Measurements from ENCODE around the gene USP11.

The USP11 gene

DNA sequence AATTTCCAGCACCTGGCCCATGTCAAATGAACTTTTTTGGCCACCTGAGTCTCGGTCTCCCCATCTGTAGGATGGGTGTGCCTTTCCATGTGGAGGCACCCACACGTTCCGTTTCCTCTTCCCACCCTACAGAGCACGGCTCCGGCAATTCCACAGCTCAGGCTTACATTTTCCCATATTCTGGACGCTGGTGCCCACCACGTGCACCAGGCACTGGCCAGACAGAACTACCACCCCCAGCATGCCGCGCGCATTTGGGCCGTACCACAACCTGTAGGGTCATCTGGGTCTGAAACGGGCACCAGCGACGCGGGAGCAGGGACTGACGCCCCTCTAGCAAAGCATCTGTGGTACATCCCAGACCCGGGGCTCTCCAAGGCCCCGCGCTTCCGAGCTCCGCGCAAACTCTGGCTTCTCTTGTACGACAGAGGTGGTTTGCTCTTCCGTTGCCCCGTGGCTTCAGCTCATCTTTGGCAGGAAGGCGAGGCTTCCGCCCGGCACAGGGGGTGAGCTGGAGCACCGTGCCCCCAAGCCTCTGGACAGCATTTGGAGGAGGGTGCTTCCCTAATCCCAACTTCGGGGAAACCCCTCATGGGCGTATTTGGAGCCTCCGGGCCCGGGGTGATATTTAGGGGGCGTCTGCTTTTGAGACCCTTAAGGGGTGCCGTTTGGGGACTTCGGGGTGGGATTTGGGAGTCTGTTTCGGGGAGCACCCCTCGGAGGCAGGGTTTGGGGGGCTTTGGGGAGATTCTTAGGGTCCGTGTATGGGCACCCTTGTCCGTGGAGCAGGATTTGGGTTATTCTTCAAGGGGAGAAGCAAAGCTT is 42.2 kb upstream of the USP11 start (continued):
- TF ChIP-seq ZNF837 (tag by site-specific recombination; IDR thresholded peaks at IDR 0.05) (no peak), ZNF426 (tag by site-specific recombination; IDR thresholded peaks at IDR 0.05) (no peak), ZSCAN30 (tag by site-specific recombination; IDR thresholded peaks at IDR 0.05) (peak; percentile 73; the same call in 1 of the 2 replicates), ZNF221 (tag by site-specific recombination; IDR thresholded peaks at IDR 0.05; ENCODE audit: borderline replicate concordance) (no peak), ZNF791 (tag by site-specific recombination; IDR thresholded peaks at IDR 0.05) (no peak), OVOL3 (tag by site-specific recombination; IDR thresholded peaks at IDR 0.05) (no peak), ZNF114 (tag by site-specific recombination; IDR thresholded peaks at IDR 0.05) (no peak), ZNF501 (tag by site-specific recombination; IDR thresholded peaks at IDR 0.05) (peak; percentile 74; the same call in 1 of the 2 replicates), ZIC2 (tag by site-specific recombination; IDR thresholded peaks at IDR 0.05) (no peak), TRIM28 (IDR thresholded peaks at IDR 0.05; ENCODE audit: borderline replicate concordance, low read length) (no peak), ZBTB44 (tag by site-specific recombination; IDR thresholded peaks at IDR 0.05) (no peak), ZXDB (tag by site-specific recombination; IDR thresholded peaks at IDR 0.05) (peak; percentile 97), ZNF610 (tag by site-specific recombination; IDR thresholded peaks at IDR 0.05; ENCODE audit: borderline replicate concordance) (0 out of 2 replicates have a peak, but pooled peaks have one; percentile 46), RBAK (tag by site-specific recombination; IDR thresholded peaks at IDR 0.05) (no peak)
- TF ChIP-seq, protein P1, sequence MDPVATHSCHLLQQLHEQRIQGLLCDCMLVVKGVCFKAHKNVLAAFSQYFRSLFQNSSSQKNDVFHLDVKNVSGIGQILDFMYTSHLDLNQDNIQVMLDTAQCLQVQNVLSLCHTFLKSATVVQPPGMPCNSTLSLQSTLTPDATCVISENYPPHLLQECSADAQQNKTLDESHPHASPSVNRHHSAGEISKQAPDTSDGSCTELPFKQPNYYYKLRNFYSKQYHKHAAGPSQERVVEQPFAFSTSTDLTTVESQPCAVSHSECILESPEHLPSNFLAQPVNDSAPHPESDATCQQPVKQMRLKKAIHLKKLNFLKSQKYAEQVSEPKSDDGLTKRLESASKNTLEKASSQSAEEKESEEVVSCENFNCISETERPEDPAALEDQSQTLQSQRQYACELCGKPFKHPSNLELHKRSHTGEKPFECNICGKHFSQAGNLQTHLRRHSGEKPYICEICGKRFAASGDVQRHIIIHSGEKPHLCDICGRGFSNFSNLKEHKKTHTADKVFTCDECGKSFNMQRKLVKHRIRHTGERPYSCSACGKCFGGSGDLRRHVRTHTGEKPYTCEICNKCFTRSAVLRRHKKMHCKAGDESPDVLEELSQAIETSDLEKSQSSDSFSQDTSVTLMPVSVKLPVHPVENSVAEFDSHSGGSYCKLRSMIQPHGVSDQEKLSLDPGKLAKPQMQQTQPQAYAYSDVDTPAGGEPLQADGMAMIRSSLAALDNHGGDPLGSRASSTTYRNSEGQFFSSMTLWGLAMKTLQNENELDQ (tag by site-specific recombination; IDR thresholded peaks at IDR 0.05; ENCODE audit: low read depth) = no peak

- peaks cover 10% of the 10 kb centered on the region; the same call in 1 of the 2 replicates for H3K4me1 ChIP-seq (ENCODE audit: control insufficient read depth, insufficient read depth, low read length)
- H3K27ac ChIP-seq (ENCODE audit: extremely low read depth, low read depth, low read length) = no peak overlapping the region; the same call in 1 of the 2 replicates
- peak overlapping the region; percentile 49 for H3K4me3 ChIP-seq (ENCODE audit: low read depth, low read length)
- peaks cover 3 to 26% of the 10 kb centered on the region in 2 experiments; a peak in 2 of 3 replicates for H3K36me3 ChIP-seq (ENCODE audit: control insufficient read depth in 2 of 2, insufficient read depth in 1 of 2, low read length in 2 of 2)
- ChIA-PET POLR2A (interaction anchor here (0.7 to 2.4 kb wide), 8 partner anchors 11 to 459 kb away, joined by 3 to 26 read pairs (median 4); partner anchors contain the start of genes ELK1, NDUFB11 and RBM10), CTCF (interaction anchor here (0.6 to 2.1 kb wide), 5 partner anchors 180 to 556 kb away, joined by 3 to 11 read pairs (median 5); no protein-coding TSS in a partner anchor)
- TF ChIP-seq SP3 (tag by site-specific recombination; IDR thresholded peaks at IDR 0.05) (peak; percentile 49), OVOL3 (tag by site-specific recombination; IDR thresholded peaks at IDR 0.05) (no peak), ZXDB (tag by site-specific recombination; IDR thresholded peaks at IDR 0.05) (0 out of 2 replicates have a peak, but pooled peaks have one; percentile 11), GLIS2 (tag by site-specific recombination; IDR thresholded peaks at IDR 0.05) (no peak), SETDB1 (IDR thresholded peaks at IDR 0.05; ENCODE audit: insufficient read length, low read length) (no peak), ZNF654 (tag by site-specific recombination; IDR thresholded peaks at IDR 0.05; ENCODE audit: low read depth) (no peak), SP2 (tag by site-specific recombination; IDR thresholded peaks at IDR 0.05) (peak; percentile 48), ZNF664 (tag by site-specific recombination; IDR thresholded peaks at IDR 0.05) (no peak), ZNF488 (tag by site-specific recombination; IDR thresholded peaks at IDR 0.05) (no peak), ZNF366 (tag by site-specific recombination; conservative IDR thresholded peaks at IDR 0.05) (no peak), ZNF335 (tag by site-specific recombination; conservative IDR thresholded peaks at IDR 0.05) (peak; percentile 28), ZNF544 (tag by site-specific recombination; IDR thresholded peaks at IDR 0.05) (no peak)
- H3K9me3 ChIP-seq (ENCODE audit: control insufficient read depth, insufficient read depth, low read depth, low read length) = no peaks in the 10 kb centered on the region
These were observed 41.5 kb upstream of the USP11 start for GRCh38 chrX:47191331-47191730.
